HUES64 (cell line): ENCODE data around the gene CCDC14. TPM values are rescaled to one million over a fixed set of nuclear protein-coding genes. Genes with fewer than 3 reads are reported as not detected.
"Not testable (repeated sequence)": the region's sequence is repeated elsewhere in the genome, so short reads cannot be mapped to it uniquely, and the experiment has no call there.

Source experiments
- H3K27ac ChIP-seq: 2 replicates; pipeline ENCODE4 v1.7.0; 2013; ENCODE audit warnings: low read depth, low read length, inconsistent platforms
- H3K27me3 ChIP-seq: 2 replicates; pipeline ENCODE4 v1.6.1; 2013; ENCODE audit warnings: mild to moderate bottlenecking, low read length; ENCODE audit not compliant: insufficient read depth
- H3K36me3 ChIP-seq: 2 replicates; pipeline ENCODE4 v1.6.1; 2013; ENCODE audit warnings: mild to moderate bottlenecking, low read length; ENCODE audit not compliant: insufficient read depth
- H3K4me1 ChIP-seq: 2 replicates; pipeline ENCODE4 v1.6.1; 2013; ENCODE audit warnings: mild to moderate bottlenecking, low read length, moderate library complexity; ENCODE audit not compliant: insufficient read depth
- H3K4me3 ChIP-seq: 2 replicates; pipeline ENCODE4 v1.5.1; 2013; ENCODE audit warnings: mild to moderate bottlenecking, low read length, moderate library complexity
- H3K9ac ChIP-seq: 2 replicates; pipeline ENCODE4 v1.6.1; 2013; ENCODE audit warnings: mild to moderate bottlenecking, low read depth, low read length
- H3K9me3 ChIP-seq: 2 replicates; pipeline ENCODE4 v1.6.1; 2013; ENCODE audit warnings: low read depth, low read length; ENCODE audit not compliant: insufficient read depth
- WGBS: fragments of 150-250, 120-280 bp; methylation state at CpG from one replicate; pipeline ENCODE4 v1.1.7; 2013; ENCODE audit warnings: missing lambda C conversion rate; 5-methylcytosine and 5-hydroxymethylcytosine counted together
- polyA plus RNA-seq, 2 experiments: library from polyadenylated mRNA; stranded (reverse); fragments of 50-300 nt; gene quantifications; one replicate each; pipeline ENCODE4 v1.2.3, GENCODE V29; 2013

The CCDC14 gene
- 59.6 TPM for polyA plus RNA-seq (2013, experiment 1 of 2)
- polyA plus RNA-seq (2013, experiment 2 of 2) = 65.6 TPM

DNA sequence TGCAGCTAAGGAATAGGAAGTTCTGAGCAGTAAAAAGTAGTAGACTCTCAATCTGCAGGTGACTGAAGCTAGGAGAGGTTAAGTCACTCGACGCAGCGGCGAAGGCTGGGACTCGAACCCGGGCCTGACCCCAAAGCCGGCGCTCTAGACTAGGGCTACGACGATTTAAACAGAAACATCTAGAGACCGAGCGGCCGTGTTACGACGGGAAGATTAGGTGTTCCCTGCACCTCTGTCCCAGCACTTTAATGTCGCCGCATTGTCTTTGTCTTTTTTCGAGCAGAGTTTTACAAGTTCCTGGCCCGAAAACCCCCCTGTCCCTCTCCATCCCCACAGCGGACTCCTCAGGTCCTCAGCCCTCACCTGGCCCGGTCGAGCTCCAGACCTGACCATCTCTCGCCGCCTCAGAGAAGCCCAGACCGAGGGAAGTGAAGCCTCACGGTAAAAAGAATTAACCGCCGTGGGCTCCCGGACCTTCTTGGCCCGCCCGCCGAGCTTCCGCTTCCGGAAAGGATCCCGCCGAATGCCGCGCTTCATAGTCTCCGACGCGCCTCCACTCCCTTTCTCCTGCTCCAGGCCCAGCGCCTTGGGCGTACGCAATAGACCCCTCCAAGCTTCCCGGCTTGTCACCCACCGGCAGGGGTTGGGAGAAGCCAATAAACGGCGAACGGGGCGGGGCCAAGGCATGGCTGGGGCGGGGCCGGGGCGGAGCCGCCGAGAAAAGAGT is at the start of gene CCDC14:
Gene CCDC14 (minus strand): TSS at position 449 of the 727 bp plus-strand sequence. CDS start 56 bp downstream, at position 393.
- H3K27me3 ChIP-seq = peaks cover 22% of the 10 kb centered on the region
- peak within 1 kb of the TSS; percentile 87 for H3K4me3 ChIP-seq

GRCh38 chr3:124008321-124008720 is 47.3 kb upstream of the CCDC14 start:
- 100% methylated on average over 1 of the region's 1 CpG for WGBS
- H3K9ac ChIP-seq, H3K4me1 ChIP-seq, H3K36me3 ChIP-seq, H3K9me3 ChIP-seq, H3K27ac ChIP-seq, H3K4me3 ChIP-seq: not testable (repeated sequence)
- peaks cover 11% of the 10 kb centered on the region for H3K27me3 ChIP-seq

More for the DNA sequence above, at the start of gene CCDC14:
- H3K9me3 ChIP-seq = no peaks in the 10 kb centered on the region
- peak within 1 kb of the TSS; percentile 97 for H3K27ac ChIP-seq
- H3K9ac ChIP-seq = peak within 1 kb of the TSS; percentile 96
- peaks cover 9% of the 10 kb centered on the region for H3K36me3 ChIP-seq
- peaks cover 10% of the 10 kb centered on the region; the same call in 1 of the 2 replicates for H3K4me1 ChIP-seq
- WGBS = under 1% methylated on average over 55 of the region's 55 CpGs

GRCh38 chr3:124007186-124007585 is 46.2 kb upstream of the CCDC14 start:
- WGBS = 86% methylated on average over 4 of the region's 4 CpGs
- no peaks in the 10 kb centered on the region for H3K9me3 ChIP-seq

DNA sequence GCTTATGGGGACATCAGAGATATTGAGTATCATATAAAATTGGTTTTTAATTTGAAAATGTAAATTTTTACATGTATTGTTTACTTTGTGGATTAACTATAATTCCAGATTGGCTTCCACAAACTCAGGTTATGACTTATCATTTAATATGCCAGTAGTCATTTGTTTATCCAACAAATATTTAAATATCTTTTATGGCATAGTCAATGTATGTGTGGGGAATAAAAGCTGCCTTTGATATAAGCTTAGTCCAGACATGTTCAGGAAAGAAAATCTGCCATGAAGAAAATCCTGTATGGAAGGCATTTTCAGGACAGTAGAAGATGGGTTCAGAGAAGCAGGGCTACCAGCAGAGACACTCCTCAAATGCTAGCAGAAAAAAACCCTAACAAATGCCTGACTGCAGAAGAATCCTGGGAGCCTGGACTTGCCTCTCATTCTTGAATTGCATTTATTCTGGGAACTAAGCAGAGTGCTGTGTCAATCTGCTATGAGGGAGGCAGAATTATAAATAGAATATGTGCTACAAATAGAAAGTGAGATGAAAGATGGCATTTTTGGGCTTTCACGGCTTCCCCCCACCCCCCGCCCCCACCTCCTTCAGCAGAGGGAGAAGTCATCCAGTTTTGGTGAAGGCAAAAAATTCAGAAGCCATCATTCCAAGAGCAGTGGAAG is 41.5 kb upstream of the CCDC14 start:
- not testable (repeated sequence) for H3K27ac ChIP-seq, H3K9me3 ChIP-seq, H3K36me3 ChIP-seq, H3K4me3 ChIP-seq, H3K4me1 ChIP-seq, H3K9ac ChIP-seq
- peaks cover 34% of the 10 kb centered on the region for H3K27me3 ChIP-seq
- 100% methylated on average over 1 of the region's 2 CpGs for WGBS

More at GRCh38 chr3:124007186-124007585, 46.2 kb upstream of the CCDC14 start:
- Histone ChIP-seq H3K27me3 (peaks cover 11% of the 10 kb centered on the region), H3K4me1 (no peaks in the 10 kb centered on the region), H3K27ac (no peak overlapping the region), H3K4me3 (no peak overlapping the region), H3K36me3 (no peaks in the 10 kb centered on the region), H3K9ac (no peak overlapping the region)

- peaks cover 28% of the 10 kb centered on the region for H3K27me3 ChIP-seq
- 86% methylated on average over 6 of the region's 6 CpGs for WGBS
- not testable (repeated sequence) for H3K9me3 ChIP-seq
These were observed 40.3 kb upstream of the CCDC14 start for GRCh38 chr3:124001366-124001765.

GRCh38 chr3:123997543-123997942 is 36.5 kb upstream of the CCDC14 start:
- H3K27me3 ChIP-seq = peaks cover 52% of the 10 kb centered on the region
- WGBS = 84% methylated on average over 2 of the region's 2 CpGs
- H3K9ac ChIP-seq = no peak overlapping the region
- no peaks in the 10 kb centered on the region for H3K36me3 ChIP-seq
- no peaks in the 10 kb centered on the region for H3K9me3 ChIP-seq
- H3K4me3 ChIP-seq = no peak overlapping the region
- H3K27ac ChIP-seq = no peak overlapping the region
- H3K4me1 ChIP-seq = no peaks in the 10 kb centered on the region

More at GRCh38 chr3:124001366-124001765, 40.3 kb upstream of the CCDC14 start:
- not testable (repeated sequence) for H3K36me3 ChIP-seq, H3K4me3 ChIP-seq, H3K9ac ChIP-seq, H3K4me1 ChIP-seq, H3K27ac ChIP-seq

GRCh38 chr3:123993818-123994217 is 32.8 kb upstream of the CCDC14 start:
- no peaks in the 10 kb centered on the region for H3K9me3 ChIP-seq
- no peaks in the 10 kb centered on the region for H3K36me3 ChIP-seq
- H3K27ac ChIP-seq = no peak overlapping the region
- no peaks in the 10 kb centered on the region for H3K4me1 ChIP-seq
- H3K4me3 ChIP-seq = no peak overlapping the region
- H3K27me3 ChIP-seq = peaks cover 57% of the 10 kb centered on the region
- 72% methylated on average over 1 of the region's 1 CpG for WGBS
- no peak overlapping the region for H3K9ac ChIP-seq

DNA sequence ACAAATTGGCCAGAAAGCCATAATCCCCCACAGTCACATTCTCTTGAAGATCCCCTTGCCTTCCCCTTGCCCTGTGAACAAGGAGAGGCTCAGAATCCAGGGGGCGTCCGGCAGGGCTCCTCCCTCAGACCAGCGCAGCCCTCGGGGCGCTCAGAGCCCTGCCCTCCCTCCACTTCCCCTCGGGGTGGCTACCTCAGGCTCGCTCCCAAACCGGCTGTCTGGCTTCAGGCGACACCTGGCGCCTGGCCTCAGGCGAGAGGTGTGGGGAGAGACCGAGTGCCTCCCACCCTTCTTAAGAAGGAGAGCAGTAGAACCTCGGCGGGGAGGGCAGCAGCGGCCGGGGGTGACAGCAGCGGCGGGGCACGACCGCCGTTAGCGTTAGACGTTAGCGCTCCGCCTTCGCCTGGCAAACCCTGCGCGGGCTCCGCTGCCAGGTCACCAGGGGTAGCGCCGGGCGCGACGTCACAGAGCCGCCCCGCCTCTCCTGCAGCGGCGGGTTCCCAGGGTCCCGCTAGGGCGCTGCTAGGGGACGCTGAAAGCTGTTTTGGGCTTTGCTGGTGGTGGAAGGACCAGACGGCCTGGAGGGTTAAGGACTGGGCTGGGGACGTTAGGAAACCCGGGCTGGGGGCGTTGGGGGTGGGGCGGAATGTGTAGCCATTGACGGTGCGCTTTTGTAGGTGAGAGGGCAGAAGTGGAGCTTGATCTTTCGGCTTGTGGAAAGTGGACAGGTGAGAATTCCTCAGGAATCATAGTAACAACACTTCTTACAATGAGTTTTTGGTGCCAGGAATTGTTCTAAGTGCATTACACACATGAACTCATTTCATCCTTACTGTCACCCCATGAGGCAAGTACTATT is 30.9 kb upstream of the CCDC14 start, which contains the start of gene ROPN1:
Gene ROPN1 (minus strand): TSS at position 395 of the 859 bp plus-strand sequence. CDS start 11,643 bp downstream, outside the sequence.
- H3K27me3 ChIP-seq = peaks cover 70% of the 10 kb centered on the region
- not testable (repeated sequence) for H3K4me1 ChIP-seq, H3K9me3 ChIP-seq, H3K4me3 ChIP-seq, H3K27ac ChIP-seq, H3K9ac ChIP-seq, H3K36me3 ChIP-seq
- WGBS = no CpG with 5 or more reads among the region's 49 CpGs

DNA sequence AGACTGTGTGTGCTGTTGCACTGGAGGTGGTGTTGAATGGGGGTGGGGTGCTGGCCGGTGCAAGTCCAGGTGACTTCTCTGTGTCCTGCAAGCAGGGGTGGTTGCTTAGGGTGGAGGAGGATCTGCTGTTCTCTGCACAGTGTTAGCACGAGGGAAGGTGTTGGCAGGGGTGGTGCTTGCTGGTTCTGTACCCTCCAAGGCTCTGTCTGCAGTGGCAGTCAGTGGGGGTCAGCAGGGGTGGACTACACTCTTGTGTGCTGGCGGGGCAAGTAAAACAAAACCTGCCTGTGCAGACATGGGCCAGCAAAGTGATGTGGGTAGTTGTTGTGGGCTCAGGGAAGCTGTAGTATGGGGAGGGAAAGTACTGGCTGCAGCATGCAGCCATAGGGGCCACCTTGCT is 25.4 kb upstream of the CCDC14 start:
- Histone ChIP-seq H3K9ac (no peak overlapping the region), H3K4me3 (no peak overlapping the region), H3K27me3 (peaks cover 55% of the 10 kb centered on the region), H3K27ac (no peak overlapping the region), H3K36me3 (no peaks in the 10 kb centered on the region), H3K9me3 (no peaks in the 10 kb centered on the region), H3K4me1 (no peaks in the 10 kb centered on the region)
- WGBS = 89% methylated on average over 3 of the region's 3 CpGs

GRCh38 chr3:123984957-123985356 is 23.9 kb upstream of the CCDC14 start:
- Histone ChIP-seq H3K4me1 (no peaks in the 10 kb centered on the region), H3K9ac (no peak overlapping the region), H3K27me3 (peaks cover 49% of the 10 kb centered on the region), H3K9me3 (no peaks in the 10 kb centered on the region), H3K27ac (no peak overlapping the region), H3K36me3 (no peaks in the 10 kb centered on the region), H3K4me3 (no peak overlapping the region)
- WGBS = 92% methylated on average over 2 of the region's 3 CpGs

GRCh38 chr3:123984350-123984749 is 23.3 kb upstream of the CCDC14 start:
- Histone ChIP-seq H3K4me3 (no peak overlapping the region), H3K27me3 (peaks cover 43% of the 10 kb centered on the region), H3K36me3 (no peaks in the 10 kb centered on the region), H3K4me1 (no peaks in the 10 kb centered on the region), H3K9me3 (no peaks in the 10 kb centered on the region), H3K27ac (no peak overlapping the region), H3K9ac (no peak overlapping the region)
- WGBS = 92% methylated on average over 1 of the region's 1 CpG
